ENCODE measurements around the gene KANTR. TPM values are rescaled to one million over a fixed set of nuclear protein-coding genes. Genes with fewer than 3 reads are reported as not detected.

Gene KANTR
- total RNA-seq, 2 donors from 2014 or later = 3.3 to 6.0 TPM

DNA sequence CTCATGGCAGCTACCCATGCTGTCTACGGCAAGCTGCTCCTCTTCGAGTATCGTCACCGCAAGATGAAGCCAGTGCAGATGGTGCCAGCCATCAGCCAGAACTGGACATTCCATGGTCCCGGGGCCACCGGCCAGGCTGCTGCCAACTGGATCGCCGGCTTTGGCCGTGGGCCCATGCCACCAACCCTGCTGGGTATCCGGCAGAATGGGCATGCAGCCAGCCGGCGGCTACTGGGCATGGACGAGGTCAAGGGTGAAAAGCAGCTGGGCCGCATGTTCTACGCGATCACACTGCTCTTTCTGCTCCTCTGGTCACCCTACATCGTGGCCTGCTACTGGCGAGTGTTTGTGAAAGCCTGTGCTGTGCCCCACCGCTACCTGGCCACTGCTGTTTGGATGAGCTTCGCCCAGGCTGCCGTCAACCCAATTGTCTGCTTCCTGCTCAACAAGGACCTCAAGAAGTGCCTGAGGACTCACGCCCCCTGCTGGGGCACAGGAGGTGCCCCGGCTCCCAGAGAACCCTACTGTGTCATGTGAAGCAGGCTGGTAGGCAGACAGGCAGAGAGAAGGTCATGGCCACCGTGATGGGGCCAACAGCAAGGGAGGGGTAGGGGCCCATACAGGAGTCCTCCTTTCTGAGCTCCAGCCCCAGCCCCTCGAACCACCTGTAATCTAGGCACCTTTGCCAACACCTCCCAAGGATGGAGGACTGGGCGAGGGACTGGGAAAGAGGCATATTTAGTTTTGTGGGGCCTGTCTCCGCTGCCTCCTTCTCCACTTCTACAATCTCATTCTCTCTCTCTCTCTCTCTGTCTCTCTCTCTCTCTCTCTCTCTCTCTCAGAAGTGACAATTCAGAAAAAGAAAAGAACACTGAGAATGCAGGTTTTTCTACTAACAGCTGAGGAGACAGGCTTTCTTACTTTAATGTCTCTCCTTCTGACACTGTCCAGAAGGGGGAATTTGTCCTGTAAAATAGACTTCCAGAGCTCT lies 16.4 kb upstream of the KANTR start:
- H3K27me3 ChIP-seq = no peaks in the 10 kb centered on the region
- DNase-seq (ENCODE audit: low spot score) = no peak
- H3K27ac ChIP-seq = no peak overlapping the region
- no peak overlapping the region for H3K4me3 ChIP-seq
- no peaks in the 10 kb centered on the region for H3K9me3 ChIP-seq
- TF ChIP-seq, protein P1, sequence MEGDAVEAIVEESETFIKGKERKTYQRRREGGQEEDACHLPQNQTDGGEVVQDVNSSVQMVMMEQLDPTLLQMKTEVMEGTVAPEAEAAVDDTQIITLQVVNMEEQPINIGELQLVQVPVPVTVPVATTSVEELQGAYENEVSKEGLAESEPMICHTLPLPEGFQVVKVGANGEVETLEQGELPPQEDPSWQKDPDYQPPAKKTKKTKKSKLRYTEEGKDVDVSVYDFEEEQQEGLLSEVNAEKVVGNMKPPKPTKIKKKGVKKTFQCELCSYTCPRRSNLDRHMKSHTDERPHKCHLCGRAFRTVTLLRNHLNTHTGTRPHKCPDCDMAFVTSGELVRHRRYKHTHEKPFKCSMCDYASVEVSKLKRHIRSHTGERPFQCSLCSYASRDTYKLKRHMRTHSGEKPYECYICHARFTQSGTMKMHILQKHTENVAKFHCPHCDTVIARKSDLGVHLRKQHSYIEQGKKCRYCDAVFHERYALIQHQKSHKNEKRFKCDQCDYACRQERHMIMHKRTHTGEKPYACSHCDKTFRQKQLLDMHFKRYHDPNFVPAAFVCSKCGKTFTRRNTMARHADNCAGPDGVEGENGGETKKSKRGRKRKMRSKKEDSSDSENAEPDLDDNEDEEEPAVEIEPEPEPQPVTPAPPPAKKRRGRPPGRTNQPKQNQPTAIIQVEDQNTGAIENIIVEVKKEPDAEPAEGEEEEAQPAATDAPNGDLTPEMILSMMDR (IDR thresholded peaks at IDR 0.05) = no peak
- no peaks in the 10 kb centered on the region for H3K36me3 ChIP-seq
- no peaks in the 10 kb centered on the region for H3K4me1 ChIP-seq

DNA sequence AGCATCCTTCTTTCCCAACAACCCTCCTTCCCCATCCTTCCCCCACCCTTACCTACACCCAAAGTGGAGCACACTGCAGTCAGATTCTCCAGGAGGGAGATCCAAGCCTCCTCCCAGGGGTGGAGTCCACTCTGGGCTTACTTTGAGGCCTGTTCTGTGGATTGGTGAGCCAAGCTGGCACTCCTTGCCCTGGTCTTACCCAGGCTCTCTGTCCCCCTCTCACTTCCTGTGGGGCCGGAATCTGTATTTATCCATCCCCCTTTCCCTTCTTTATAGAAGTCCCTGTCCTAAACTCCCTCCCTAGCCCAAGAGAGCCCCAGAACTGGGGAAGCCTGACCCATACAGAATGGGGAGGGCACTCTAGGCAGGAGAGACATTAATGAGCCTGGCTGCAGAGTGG lies 15.0 kb upstream of the KANTR start:
- Histone ChIP-seq H3K27me3 (no peaks in the 10 kb centered on the region), H3K4me1 (no peaks in the 10 kb centered on the region), H3K36me3 (no peaks in the 10 kb centered on the region), H3K27ac (no peak overlapping the region), H3K9me3 (no peaks in the 10 kb centered on the region), H3K4me3 (no peak overlapping the region)
- DNase-seq (ENCODE audit: low spot score) = no peak
- TF ChIP-seq, protein P1 (IDR thresholded peaks at IDR 0.05) = no peak

DNA sequence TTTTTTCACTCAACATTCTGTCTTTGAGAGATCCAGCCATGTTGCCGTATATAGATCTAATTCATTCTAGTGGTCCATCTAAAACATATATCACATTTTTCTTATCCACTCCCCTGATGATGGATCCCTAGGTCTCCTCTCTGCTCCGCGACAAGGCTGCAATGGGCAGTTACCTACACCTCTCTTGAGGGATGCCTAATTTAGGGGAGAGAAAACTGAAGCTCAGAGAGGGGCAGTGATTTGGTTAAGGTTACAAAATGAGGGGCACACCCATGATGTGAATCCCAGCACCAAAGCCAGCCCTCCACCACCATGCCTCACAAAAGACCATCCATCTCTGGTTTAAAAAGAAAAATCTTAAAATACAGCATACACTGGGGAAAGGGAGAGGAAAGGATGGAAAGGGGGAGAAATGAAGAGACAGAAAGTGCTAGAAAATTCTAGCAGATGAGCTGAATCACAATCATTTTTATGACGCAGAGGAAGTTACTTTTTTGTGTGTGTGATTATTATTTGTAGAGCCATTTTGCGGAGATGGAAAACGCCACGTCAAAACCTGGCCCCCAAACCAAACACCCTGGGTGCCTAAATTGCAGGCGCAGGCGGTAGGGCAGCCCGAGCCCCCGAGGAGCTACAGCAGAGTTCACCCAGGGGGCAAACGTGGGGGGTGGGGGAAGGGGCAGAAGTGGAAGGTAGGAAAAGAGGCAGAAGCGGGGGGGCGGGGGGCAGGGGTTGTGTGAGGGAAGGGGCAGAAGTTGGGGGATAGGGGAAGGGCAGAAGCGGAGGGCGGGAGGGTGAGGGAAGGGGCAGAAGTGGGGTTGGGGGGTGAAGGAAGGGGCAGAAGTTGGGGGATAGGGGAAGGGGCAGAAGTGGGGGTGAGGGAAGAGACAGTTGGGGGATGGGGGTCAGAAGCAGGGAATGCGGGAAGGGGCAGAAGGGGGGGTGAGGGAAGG lies 13.0 kb upstream of the KANTR start:
- DNase-seq (ENCODE audit: low spot score) = no peak
- Histone ChIP-seq H3K36me3 (peaks cover 14% of the 10 kb centered on the region), H3K27ac (peak overlapping the region; percentile 76 to 79), H3K4me1 (peaks cover 0 to 2% of the 10 kb centered on the region in 2 donors), H3K27me3 (no peaks in the 10 kb centered on the region), H3K4me3 (peak overlapping the region; percentile 29 to 40), H3K9me3 (no peaks in the 10 kb centered on the region)
- TF ChIP-seq, protein P1 (IDR thresholded peaks at IDR 0.05) = no peak

DNA sequence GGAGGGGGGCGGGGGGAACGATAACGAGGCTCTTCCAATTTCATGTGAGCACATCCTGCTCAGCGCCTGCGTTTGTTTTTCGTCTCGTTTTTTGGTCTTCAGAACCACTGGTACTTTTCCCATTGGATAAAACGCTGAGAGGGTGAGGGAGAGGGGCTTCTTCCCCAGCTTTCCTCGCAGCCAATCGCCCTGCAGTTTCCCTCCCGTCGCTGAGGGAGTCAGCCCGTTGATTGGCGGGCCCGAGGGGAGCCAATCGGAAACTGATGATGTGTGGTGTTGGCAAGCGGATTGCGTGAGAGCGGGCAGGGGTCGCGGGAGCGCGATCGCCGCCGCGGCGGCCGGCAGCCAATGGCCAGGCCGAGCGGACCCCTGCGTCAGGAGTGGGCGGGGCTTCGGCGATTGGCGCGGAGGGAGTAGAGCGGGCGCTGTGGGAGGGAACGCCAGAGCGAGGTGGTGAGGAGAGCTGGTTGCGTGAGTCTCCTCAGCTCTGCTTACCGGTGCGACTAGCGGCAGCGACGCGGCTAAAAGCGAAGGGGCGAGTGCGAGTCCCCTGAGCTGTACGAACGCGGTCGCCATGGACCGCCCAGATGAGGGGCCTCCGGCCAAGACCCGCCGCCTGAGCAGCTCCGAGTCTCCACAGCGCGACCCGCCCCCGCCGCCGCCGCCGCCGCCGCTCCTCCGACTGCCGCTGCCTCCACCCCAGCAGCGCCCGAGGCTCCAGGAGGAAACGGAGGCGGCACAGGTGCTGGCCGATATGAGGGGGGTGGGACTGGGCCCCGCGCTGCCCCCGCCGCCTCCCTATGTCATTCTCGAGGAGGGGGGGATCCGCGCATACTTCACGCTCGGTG lies 11.8 kb upstream of the KANTR start, which contains the start of gene TSPYL2:
TSS of gene TSPYL2 (plus strand) at position 443 of the 848 bp plus-strand sequence. CDS start at position 575, 132 bp downstream.
- Histone ChIP-seq H3K27me3 (no peaks in the 10 kb centered on the region), H3K36me3 (peaks cover 14% of the 10 kb centered on the region), H3K9me3 (no peaks in the 10 kb centered on the region), H3K4me3 (peak within 1 kb of the TSS; percentile 56 to 71), H3K4me1 (peaks cover 0 to 12% of the 10 kb centered on the region in 2 donors), H3K27ac (peak within 1 kb of the TSS; percentile 89 to 94)
- TF ChIP-seq, protein P1 (IDR thresholded peaks at IDR 0.05) = no peak
- peak; percentile 95 for DNase-seq (ENCODE audit: low spot score)
